ENCODE measurements around the gene SPAG8.

SPAG8 gene

GRCh38 chr9:35812025-35812602 is at the start of gene SPAG8:
TSS of gene SPAG8 (minus strand) at chr9:35812262. CDS start at chr9:35812147, 115 bp downstream.
- DNase-seq, result peak; percentile 40 to 96 (median 90)

GRCh38 chr9:35861161-35861897 is 49.3 kb upstream of the SPAG8 start:
- DNase-seq, result no peak

GRCh38 chr9:35859990-35860339 is 47.9 kb upstream of the SPAG8 start:
- no peak for DNase-seq

GRCh38 chr9:35859310-35859989 is 47.4 kb upstream of the SPAG8 start:
- peak in 15 of 56 donors; percentile 6 to 45 (median 23) for DNase-seq

GRCh38 chr9:35858458-35858857 is 46.4 kb upstream of the SPAG8 start:
- DNase-seq, result no peak

GRCh38 chr9:35856882-35857281 is 44.8 kb upstream of the SPAG8 start:
- DNase-seq, result no peak

GRCh38 chr9:35856206-35856605 is 44.1 kb upstream of the SPAG8 start:
- no peak for DNase-seq

- DNase-seq, result no peak
These were observed 42.2 kb upstream of the SPAG8 start for GRCh38 chr9:35854091-35854762.

- no peak for DNase-seq
These were observed 41.1 kb upstream of the SPAG8 start for GRCh38 chr9:35852876-35853865.

GRCh38 chr9:35852267-35852815 is 40.3 kb upstream of the SPAG8 start:
- no peak for DNase-seq

GRCh38 chr9:35847792-35848572 is 35.9 kb upstream of the SPAG8 start:
- DNase-seq, result peak in 23 of 56 donors; percentile 9 to 69 (median 22)

- no peak for DNase-seq
These were observed 34.0 kb upstream of the SPAG8 start for GRCh38 chr9:35845824-35846771.

- DNase-seq, result peak in 12 of 56 donors; percentile 3 to 64 (median 19)
These were observed 32.7 kb upstream of the SPAG8 start for GRCh38 chr9:35844628-35845270.

- no peak for DNase-seq
These were observed 30.7 kb upstream of the SPAG8 start for GRCh38 chr9:35842795-35843194.

GRCh38 chr9:35842020-35842745 is 30.1 kb upstream of the SPAG8 start:
- no peak for DNase-seq

- DNase-seq, result no peak
These were observed 29.5 kb upstream of the SPAG8 start for GRCh38 chr9:35841645-35841900.

GRCh38 chr9:35840881-35841644 is 29.0 kb upstream of the SPAG8 start:
- DNase-seq, result no peak
